ENCODE data around the gene ACSF2.
"Not testable (repeated sequence)": the region's sequence is repeated elsewhere in the genome, so short reads cannot be mapped to it uniquely, and the experiment has no call there.

ACSF2 gene

GRCh38 chr17:50407921-50408320 lies 18.1 kb upstream of the ACSF2 start:
- in situ Hi-C loops (cut with MboI; ENCODE audit: low sequenced_read_pairs), result no loop called here

- in situ Hi-C loops (cut with MboI; ENCODE audit: low sequenced_read_pairs), result no loop called here
These were observed 13.8 kb upstream of the ACSF2 start for GRCh38 chr17:50412188-50412732.

- in situ Hi-C loops (cut with MboI; ENCODE audit: low sequenced_read_pairs), result no loop called here
These were observed 11.2 kb upstream of the ACSF2 start for GRCh38 chr17:50414808-50415207.

- in situ Hi-C loops (cut with MboI; ENCODE audit: low sequenced_read_pairs), result not testable (repeated sequence)
These were observed 6.4 kb upstream of the ACSF2 start for GRCh38 chr17:50419577-50419976.

- in situ Hi-C loops (cut with MboI; ENCODE audit: low sequenced_read_pairs), result no loop called here
These were observed 5.5 kb upstream of the ACSF2 start for GRCh38 chr17:50420419-50421112.

GRCh38 chr17:50421308-50422051 lies 4.5 kb upstream of the ACSF2 start:
- in situ Hi-C loops (cut with MboI; ENCODE audit: low sequenced_read_pairs), result no loop called here

GRCh38 chr17:50422738-50423137 lies 3.3 kb upstream of the ACSF2 start:
- in situ Hi-C loops (cut with MboI; ENCODE audit: low sequenced_read_pairs), result no loop called here

- in situ Hi-C loops (cut with MboI; ENCODE audit: low sequenced_read_pairs), result no loop called here
These were observed 2.4 kb upstream of the ACSF2 start for GRCh38 chr17:50423553-50424159.

GRCh38 chr17:50424246-50424995 lies 1.6 kb upstream of the ACSF2 start:
- in situ Hi-C loops (cut with MboI; ENCODE audit: low sequenced_read_pairs), result no loop called here

GRCh38 chr17:50424996-50425681 lies 879 bp upstream of the ACSF2 start:
- in situ Hi-C loops (cut with MboI; ENCODE audit: low sequenced_read_pairs), result no loop called here

- in situ Hi-C loops (cut with MboI; ENCODE audit: low sequenced_read_pairs), result no loop called here
These were observed 409 bp downstream of the ACSF2 start for GRCh38 chr17:50426472-50426782.

GRCh38 chr17:50426814-50427787 lies 1.1 kb downstream of the ACSF2 start:
- in situ Hi-C loops (cut with MboI; ENCODE audit: low sequenced_read_pairs), result no loop called here

- in situ Hi-C loops (cut with MboI; ENCODE audit: low sequenced_read_pairs), result not testable (repeated sequence)
These were observed 2.1 kb downstream of the ACSF2 start for GRCh38 chr17:50428126-50428525.

GRCh38 chr17:50428831-50429424 lies 2.9 kb downstream of the ACSF2 start:
- in situ Hi-C loops (cut with MboI; ENCODE audit: low sequenced_read_pairs), result no loop called here

GRCh38 chr17:50429793-50430192 lies 3.8 kb downstream of the ACSF2 start:
- in situ Hi-C loops (cut with MboI; ENCODE audit: low sequenced_read_pairs), result no loop called here

- in situ Hi-C loops (cut with MboI; ENCODE audit: low sequenced_read_pairs), result no loop called here
These were observed 5.0 kb downstream of the ACSF2 start for GRCh38 chr17:50430821-50431618.

- in situ Hi-C loops (cut with MboI; ENCODE audit: low sequenced_read_pairs), result no loop called here
These were observed 6.2 kb downstream of the ACSF2 start for GRCh38 chr17:50432125-50432762.

- in situ Hi-C loops (cut with MboI; ENCODE audit: low sequenced_read_pairs), result no loop called here
These were observed 11.4 kb downstream of the ACSF2 start for GRCh38 chr17:50437409-50437808.

Measured in HL-60/S4 (cell line).